Sigmoid colon (tissue), 7 donors: Measurements from ENCODE around the gene GPR50. TPM values are rescaled to one million over a fixed set of nuclear protein-coding genes. Genes with fewer than 3 reads are reported as not detected.

ENCODE experiments used
- DNase-seq: peaks from one replicate; pipeline ENCODE4 v3.0.0-alpha.2; 2019
- H3K27ac ChIP-seq, 4 donors: fragments of 200-600 bp; sonication (generic); one replicate each; pipeline ENCODE4 v1.5.1; 2016 to 2019; ENCODE audit warnings: mild to moderate bottlenecking in 1 of 4
- H3K27me3 ChIP-seq, 3 donors: fragments of 200-600 bp; sonication (generic); one replicate each; pipeline ENCODE4 v1.5.1; 2019; ENCODE audit warnings: mild to moderate bottlenecking in 1 of 3
- H3K36me3 ChIP-seq, 4 donors: fragments of 200-600 bp; sonication (generic); one replicate each; pipeline ENCODE4 v1.5.1; 2016 to 2019
- H3K4me1 ChIP-seq, 4 donors: fragments of 200-600 bp; sonication (generic); one replicate each; pipeline ENCODE4 v1.5.1; 2017 to 2019
- H3K4me3 ChIP-seq, 4 donors: fragments of 200-600 bp; sonication (generic); one replicate each; pipeline ENCODE4 v1.5.1; 2017 to 2019; ENCODE audit warnings: mild to moderate bottlenecking in 2 of 4, moderate library complexity in 1 of 4
- H3K9me3 ChIP-seq, 4 donors: fragments of 200-600 bp in 3 of 4; sonication (generic) in 3 of 4; one replicate each; pipeline versions ENCODE4 v1.5.1 to v1.6.1; 2013 to 2019
- CTCF ChIP-seq, 4 experiments: fragments of 450-650 bp in 3 of 4; fragments of 200-600 bp in 1 of 4; IDR thresholded peaks; one replicate each; pipeline ENCODE4 v1.5.1; 2016 to 2019; ENCODE audit warnings: antibody characterized with exemption in 4 of 4, mild to moderate bottlenecking in 3 of 4, moderate library complexity in 2 of 4
- EP300 ChIP-seq, 4 donors: sonication (generic); formaldehyde crosslinking; IDR thresholded peaks; one replicate each; pipeline ENCODE4 v1.6.1; 2017; ENCODE audit warnings: antibody characterized with exemption in 4 of 4
- POLR2A ChIP-seq, 2 donors: fragments of 450-650 bp; IDR thresholded peaks; one replicate each; pipeline ENCODE4 v1.6.1; 2016; ENCODE audit warnings: antibody characterized with exemption in 2 of 2, mild to moderate bottlenecking in 2 of 2, moderate library complexity in 2 of 2
- POLR2AphosphoS5 ChIP-seq, 4 donors: sonication (generic); formaldehyde crosslinking; IDR thresholded peaks; one replicate each; pipeline ENCODE4 v1.6.1; 2017; ENCODE audit warnings: antibody characterized with exemption in 4 of 4
- WGBS, 2 donors: extraction: QIAGEN DNeasy Blood & Tissue Kit; methylation state at CpG; one replicate each; pipeline ENCODE4 v1.1.7; 2013; 5-methylcytosine and 5-hydroxymethylcytosine counted together
- intact Hi-C: fragments of 100-400 bp; cut with DNase I; formaldehyde crosslinking; loops from one replicate; pipeline ENCODE4 v1.15.1; 2023
- polyA plus RNA-seq, 3 donors: library from polyadenylated mRNA; stranded (reverse); fragments of 200-250 nt; gene quantifications; one replicate each; pipeline ENCODE4 v1.2.3, GENCODE V29; 2013
- small RNA-seq, 3 donors: library from RNA; depleted of rRNA; stranded (forward); fragments of <200 nt; gene quantifications; one replicate each; pipeline ENCODE3, GENCODE V24; 2016
- total RNA-seq, 4 donors: library from RNA; depleted of rRNA; stranded (reverse); fragments of >200 nt; gene quantifications; one replicate each; pipeline ENCODE4 v1.1.0, GENCODE V29; 2016
- donor health status: healthy with polysubstance abuse.
- donor health status: Bipolar disorder and iron deficiency.
- donor health status: healthy.

GPR50 gene
- total and polyA plus RNA-seq, 7 donors = not detected

- no peak overlapping the region for H3K27ac ChIP-seq
- intact Hi-C loops = no loop called here
- no peak for DNase-seq
- WGBS, 2 donors = 87 to 97% methylated on average over 4 of the region's 4 CpGs
- no peak overlapping the region for H3K4me3 ChIP-seq
- H3K4me1 ChIP-seq = no peaks in the 10 kb centered on the region
- no peaks in the 10 kb centered on the region for H3K9me3 ChIP-seq
- H3K27me3 ChIP-seq = peaks cover 0 to 3% (median 3%) of the 10 kb centered on the region in 3 donors
- no peaks in the 10 kb centered on the region for H3K36me3 ChIP-seq
- no peak for TF ChIP-seq CTCF (IDR thresholded peaks at IDR 0.05)
- TF ChIP-seq POLR2A (IDR thresholded peaks at IDR 0.05) = no peak
- no peak for TF ChIP-seq EP300 (IDR thresholded peaks at IDR 0.05)
- no peak for TF ChIP-seq POLR2AphosphoS5 (IDR thresholded peaks at IDR 0.05)
Measured at GRCh38 chrX:151228935-151229334, 52.6 kb downstream of the GPR50 start.

Small RNA genes within 50 kb of the gene (small RNA-seq; reads per million reads assigned to genes)
- 0 reads per million in 3 donors for gene MIR4330

Other genes starting within 250 kb of the GPR50 start
- gene HMGB3, start 193.2 kb upstream of the GPR50 start, total RNA-seq = 1 to 10 TPM; 2.5 to 3.9 (median 2.7) TPM
- gene HMGB3, start 193.2 kb upstream of the GPR50 start, polyA plus RNA-seq = 10 to 100 TPM; 28.4 to 46.4 (median 30.6) TPM
- gene VMA21, start 220.6 kb downstream of the GPR50 start, total RNA-seq = 10 to 100 TPM; 20.2 to 34.6 (median 25.0) TPM
- 1 to 10 TPM; 2.8 to 9.6 (median 4.2) TPM for gene VMA21, start 220.6 kb downstream of the GPR50 start, polyA plus RNA-seq